NB4 (cell line): ENCODE results near the gene CNKSR3.

Experiments used
- POLR2A ChIP-seq: IDR thresholded peaks from 2 replicates; pipeline ENCODE4 v1.6.1; 2011; ENCODE audit warnings: mild to moderate bottlenecking; ENCODE audit not compliant: insufficient read length; ENCODE audit errors: extremely low read depth
- TF ChIP-seq, protein P1 (sequence below): IDR thresholded peaks from one replicate; pipeline ENCODE4 v1.5.1; 2012; ENCODE audit warnings: low read depth, low read length
- TF ChIP-seq, protein P2 (sequence below): IDR thresholded peaks from 2 replicates; pipeline ENCODE4 v1.6.1; 2011; ENCODE audit warnings: low read depth, low read length

GRCh38 chr6:154491567-154492470, 18.7 kb downstream of the CNKSR3 start:
- TF ChIP-seq, protein P1, sequence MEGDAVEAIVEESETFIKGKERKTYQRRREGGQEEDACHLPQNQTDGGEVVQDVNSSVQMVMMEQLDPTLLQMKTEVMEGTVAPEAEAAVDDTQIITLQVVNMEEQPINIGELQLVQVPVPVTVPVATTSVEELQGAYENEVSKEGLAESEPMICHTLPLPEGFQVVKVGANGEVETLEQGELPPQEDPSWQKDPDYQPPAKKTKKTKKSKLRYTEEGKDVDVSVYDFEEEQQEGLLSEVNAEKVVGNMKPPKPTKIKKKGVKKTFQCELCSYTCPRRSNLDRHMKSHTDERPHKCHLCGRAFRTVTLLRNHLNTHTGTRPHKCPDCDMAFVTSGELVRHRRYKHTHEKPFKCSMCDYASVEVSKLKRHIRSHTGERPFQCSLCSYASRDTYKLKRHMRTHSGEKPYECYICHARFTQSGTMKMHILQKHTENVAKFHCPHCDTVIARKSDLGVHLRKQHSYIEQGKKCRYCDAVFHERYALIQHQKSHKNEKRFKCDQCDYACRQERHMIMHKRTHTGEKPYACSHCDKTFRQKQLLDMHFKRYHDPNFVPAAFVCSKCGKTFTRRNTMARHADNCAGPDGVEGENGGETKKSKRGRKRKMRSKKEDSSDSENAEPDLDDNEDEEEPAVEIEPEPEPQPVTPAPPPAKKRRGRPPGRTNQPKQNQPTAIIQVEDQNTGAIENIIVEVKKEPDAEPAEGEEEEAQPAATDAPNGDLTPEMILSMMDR = no peak
- TF ChIP-seq, protein P2, sequence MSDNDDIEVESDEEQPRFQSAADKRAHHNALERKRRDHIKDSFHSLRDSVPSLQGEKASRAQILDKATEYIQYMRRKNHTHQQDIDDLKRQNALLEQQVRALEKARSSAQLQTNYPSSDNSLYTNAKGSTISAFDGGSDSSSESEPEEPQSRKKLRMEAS = no peak
- no peak for TF ChIP-seq POLR2A
